ENCODE measurements around the gene TICAM2. TPM values are rescaled to one million over a fixed set of nuclear protein-coding genes. Genes with fewer than 3 reads are reported as not detected.

TICAM2 gene
- total RNA-seq, 2 donors from 2014 or later: 1.6 to 5.7 TPM

- Histone ChIP-seq H3K27me3 (replicated peaks; ENCODE audit: insufficient read depth) (no peaks in the 10 kb centered on the region), H3K27ac (no peak overlapping the region), H3K36me3 (no peaks in the 10 kb centered on the region), H3K9me3 (no peaks in the 10 kb centered on the region), H3K4me1 (ENCODE audit: control insufficient read depth in 1 of 2, low read depth in 2 of 2) (no peaks in the 10 kb centered on the region), H3K4me3 (no peak overlapping the region)
- ATAC-seq (ENCODE audit: insufficient number of reproducible peaks, low FRiP score, low read depth) (no peak), DNase-seq (ENCODE audit: low spot score) (no peak)
- no peak for TF ChIP-seq CTCF (IDR thresholded peaks at IDR 0.05)
Observed at GRCh38 chr5:115555084-115555633, 47.1 kb downstream of the TICAM2 start.

- H3K4me1 ChIP-seq (ENCODE audit: control insufficient read depth in 1 of 2, low read depth in 2 of 2): no peaks in the 10 kb centered on the region
- H3K27me3 ChIP-seq (replicated peaks; ENCODE audit: insufficient read depth): no peaks in the 10 kb centered on the region
- no peak overlapping the region for H3K27ac ChIP-seq
- no peaks in the 10 kb centered on the region for H3K9me3 ChIP-seq
- H3K4me3 ChIP-seq: no peak overlapping the region
- H3K36me3 ChIP-seq: no peaks in the 10 kb centered on the region
- ATAC-seq (ENCODE audit: insufficient number of reproducible peaks, low FRiP score, low read depth) (no peak), DNase-seq (ENCODE audit: low spot score) (no peak)
- no peak for TF ChIP-seq CTCF (IDR thresholded peaks at IDR 0.05)
Observed at GRCh38 chr5:115553082-115553481, 49.2 kb downstream of the TICAM2 start.

GRCh38 chr5:115551415-115551814, 50.9 kb downstream of the TICAM2 start:
- H3K4me3 ChIP-seq: no peak overlapping the region
- no peaks in the 10 kb centered on the region for H3K4me1 ChIP-seq (ENCODE audit: control insufficient read depth in 1 of 2, low read depth in 2 of 2)
- H3K27me3 ChIP-seq (replicated peaks; ENCODE audit: insufficient read depth): no peaks in the 10 kb centered on the region
- no peak overlapping the region for H3K27ac ChIP-seq
- no peak for DNase-seq (ENCODE audit: low spot score)
- TF ChIP-seq CTCF (IDR thresholded peaks at IDR 0.05): no peak
- ATAC-seq (ENCODE audit: insufficient number of reproducible peaks, low FRiP score, low read depth): no peak
- no peaks in the 10 kb centered on the region for H3K9me3 ChIP-seq
- H3K36me3 ChIP-seq: no peaks in the 10 kb centered on the region

DNA sequence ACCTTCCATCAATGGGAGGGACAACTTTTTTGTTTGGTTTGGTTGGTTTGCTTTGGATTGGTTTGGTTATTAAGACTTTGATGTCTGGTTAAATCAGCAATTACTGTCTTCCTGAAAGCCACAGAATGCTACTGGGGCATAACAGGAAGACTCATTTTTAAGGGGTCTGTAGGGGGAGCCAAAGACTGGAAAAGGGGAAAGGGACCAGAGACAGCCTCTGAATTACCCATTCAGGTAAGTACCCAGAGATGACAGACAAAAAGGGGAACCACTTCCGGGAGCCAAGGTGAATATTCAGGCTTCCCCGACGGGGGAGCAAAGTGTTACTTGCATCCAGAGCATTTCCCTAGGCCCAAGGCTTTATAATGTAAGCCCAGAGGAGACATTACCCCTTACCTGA, 53.1 kb downstream of the TICAM2 start:
- Histone ChIP-seq H3K27ac (no peak overlapping the region), H3K36me3 (no peaks in the 10 kb centered on the region)
- no peak for DNase-seq (ENCODE audit: low spot score)

DNA sequence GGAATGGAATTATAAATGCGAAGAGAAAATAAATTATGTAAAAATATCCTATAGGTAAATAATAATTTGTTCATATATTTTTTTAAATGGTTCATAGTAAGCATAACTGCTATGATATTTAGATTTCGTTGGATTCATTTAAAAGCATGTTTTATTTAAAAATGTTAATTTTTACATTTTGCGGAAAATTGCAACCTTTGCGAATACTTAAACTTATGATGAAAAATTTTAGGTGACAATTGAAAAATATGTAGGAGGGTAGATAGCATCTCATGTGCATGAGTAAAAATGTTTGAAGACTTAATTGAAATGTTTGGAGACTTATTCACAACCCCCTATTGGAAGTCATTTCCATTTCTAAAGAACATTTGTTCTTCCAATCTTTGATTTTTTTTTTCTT, 53.6 kb downstream of the TICAM2 start:
- Histone ChIP-seq H3K9me3 (peaks cover 6% of the 10 kb centered on the region), H3K4me1 (ENCODE audit: control insufficient read depth in 1 of 2, low read depth in 2 of 2) (no peaks in the 10 kb centered on the region), H3K27ac (no peak overlapping the region), H3K36me3 (no peaks in the 10 kb centered on the region), H3K27me3 (replicated peaks; ENCODE audit: insufficient read depth) (no peaks in the 10 kb centered on the region), H3K4me3 (no peak overlapping the region)
- ATAC-seq (ENCODE audit: insufficient number of reproducible peaks, low FRiP score, low read depth) (no peak), DNase-seq (ENCODE audit: low spot score) (no peak)
- no peak for TF ChIP-seq CTCF (IDR thresholded peaks at IDR 0.05)

More for the DNA sequence above, 53.1 kb downstream of the TICAM2 start:
- ATAC-seq (ENCODE audit: insufficient number of reproducible peaks, low FRiP score, low read depth): no peak
- Histone ChIP-seq H3K27me3 (replicated peaks; ENCODE audit: insufficient read depth) (no peaks in the 10 kb centered on the region), H3K4me3 (no peak overlapping the region), H3K4me1 (ENCODE audit: control insufficient read depth in 1 of 2, low read depth in 2 of 2) (no peaks in the 10 kb centered on the region), H3K9me3 (peaks cover 6% of the 10 kb centered on the region)
- no peak for TF ChIP-seq CTCF (IDR thresholded peaks at IDR 0.05)
